Measurements from ENCODE around the gene DGKB. TPM values are rescaled to one million over a fixed set of nuclear protein-coding genes. Genes with fewer than 3 reads are reported as not detected.

DGKB gene
- total RNA-seq, 4 donors from 2014 or later, result 17.3 to 54.9 (median 26.1) TPM

GRCh38 chr7:14626076-14626475, 276.5 kb downstream of the DGKB start:
- WGBS, 2 donors (ENCODE audit: low coverage in 1 of 2), result 82 to 86% methylated on average over 4 of the region's 4 CpGs
- Histone ChIP-seq H3K4me3 (no peak overlapping the region), H3K36me3 (no peaks in the 10 kb centered on the region), H3K27me3 (no peaks in the 10 kb centered on the region), H3K27ac (no peak overlapping the region), H3K4me1 (no peaks in the 10 kb centered on the region), H3K9me3 (no peaks in the 10 kb centered on the region)
- ATAC-seq, result no peak
- TF ChIP-seq CTCF (IDR thresholded peaks at IDR 0.05) (no peak), POLR2A (IDR thresholded peaks at IDR 0.05) (no peak), EP300 (IDR thresholded peaks at IDR 0.05) (no peak), POLR2AphosphoS5 (IDR thresholded peaks at IDR 0.05) (no peak)

- Histone ChIP-seq H3K9me3 (no peaks in the 10 kb centered on the region), H3K4me3 (no peak overlapping the region), H3K36me3 (no peaks in the 10 kb centered on the region), H3K27me3 (no peaks in the 10 kb centered on the region), H3K4me1 (no peaks in the 10 kb centered on the region), H3K27ac (no peak overlapping the region)
- no peak for ATAC-seq
- no peak for TF ChIP-seq POLR2A (IDR thresholded peaks at IDR 0.05)
- no peak for TF ChIP-seq POLR2AphosphoS5 (IDR thresholded peaks at IDR 0.05)
- no peak for TF ChIP-seq EP300 (IDR thresholded peaks at IDR 0.05)
- TF ChIP-seq CTCF (IDR thresholded peaks at IDR 0.05), result no peak
Measured at GRCh38 chr7:14622559-14622958, 280.0 kb downstream of the DGKB start.

GRCh38 chr7:14606101-14606500, 296.4 kb downstream of the DGKB start:
- Histone ChIP-seq H3K4me3 (no peak overlapping the region), H3K36me3 (peaks cover 0 to 1% of the 10 kb centered on the region in 2 donors), H3K27ac (no peak overlapping the region), H3K9me3 (no peaks in the 10 kb centered on the region), H3K4me1 (peaks cover 0 to 3% (median 3%) of the 10 kb centered on the region in 3 donors), H3K27me3 (no peaks in the 10 kb centered on the region)
- no peak for TF ChIP-seq CTCF (IDR thresholded peaks at IDR 0.05)
- no peak for TF ChIP-seq EP300 (IDR thresholded peaks at IDR 0.05)
- TF ChIP-seq POLR2AphosphoS5 (IDR thresholded peaks at IDR 0.05), result no peak
- no peak for TF ChIP-seq POLR2A (IDR thresholded peaks at IDR 0.05)
- no peak for ATAC-seq

GRCh38 chr7:14604606-14605005, 297.9 kb downstream of the DGKB start:
- no peaks in the 10 kb centered on the region for H3K27me3 ChIP-seq
- H3K36me3 ChIP-seq, result peaks cover 0 to 7% of the 10 kb centered on the region in 2 donors
- ATAC-seq, result no peak
- no peak overlapping the region for H3K4me3 ChIP-seq
- H3K9me3 ChIP-seq, result no peaks in the 10 kb centered on the region
- TF ChIP-seq POLR2AphosphoS5 (IDR thresholded peaks at IDR 0.05) (no peak), CTCF (IDR thresholded peaks at IDR 0.05) (no peak), EP300 (IDR thresholded peaks at IDR 0.05) (no peak), POLR2A (IDR thresholded peaks at IDR 0.05) (no peak)
- H3K4me1 ChIP-seq, result peaks cover 0 to 3% (median 3%) of the 10 kb centered on the region in 3 donors
- WGBS, 2 donors (ENCODE audit: low coverage in 1 of 2), result 36 to 57% methylated on average over 1 to 2 of the region's 2 CpGs
- no peak overlapping the region for H3K27ac ChIP-seq

- H3K27ac ChIP-seq, result no peak overlapping the region
- no peak for TF ChIP-seq POLR2AphosphoS5 (IDR thresholded peaks at IDR 0.05)
- no peak for TF ChIP-seq CTCF (IDR thresholded peaks at IDR 0.05)
- no peak for TF ChIP-seq EP300 (IDR thresholded peaks at IDR 0.05)
- TF ChIP-seq POLR2A (IDR thresholded peaks at IDR 0.05), result no peak
- WGBS, 2 donors (ENCODE audit: low coverage in 1 of 2), result 82 to 100% methylated on average over 1 of the region's 1 CpG
- H3K27me3 ChIP-seq, result no peaks in the 10 kb centered on the region
- peaks cover 0 to 9% (median 3%) of the 10 kb centered on the region in 3 donors for H3K4me1 ChIP-seq
- no peak for ATAC-seq
- no peak overlapping the region for H3K4me3 ChIP-seq
- peaks cover 0 to 7% of the 10 kb centered on the region in 2 donors for H3K36me3 ChIP-seq
- no peaks in the 10 kb centered on the region for H3K9me3 ChIP-seq
Measured at GRCh38 chr7:14602851-14603250, 299.7 kb downstream of the DGKB start.

Measured in gastroesophageal sphincter (tissue), 4 donors.